Activated T-helper 1 cell treated with anti-CD3 and anti-CD28 coated beads, Interleukin-12 subunit alpha, Interleukin-12 subunit beta, Interleukin-2, Interleukin-4 antibody, amounts not matched to agents 30 ng/mL and 10 ng/mL and 1 ng/mL, durations not matched to agents 14 hours and 24 hours and 36 hours (primary cell): ENCODE data around the gene SGPL1. TPM values are rescaled to one million over a fixed set of nuclear protein-coding genes. Genes with fewer than 3 reads are reported as not detected.
"Not testable (repeated sequence)": the region's sequence is repeated elsewhere in the genome, so short reads cannot be mapped to it uniquely, and the experiment has no call there.

Experiments
- DNase-seq: peaks from one replicate; pipeline ENCODE4 v3.0.0; 2021; ENCODE audit warnings: low spot score
- H3K27ac Mint-ChIP-seq: one replicate; pipeline ENCODE4 v1.8.0; 2021; ENCODE audit warnings: mild to moderate bottlenecking, mixed read lengths
- H3K27me3 Mint-ChIP-seq: one replicate; pipeline ENCODE4 v1.8.0; 2022; ENCODE audit warnings: mild to moderate bottlenecking, moderate library complexity, mixed read lengths; ENCODE audit not compliant: insufficient read depth
- H3K36me3 Mint-ChIP-seq: one replicate; pipeline ENCODE4 v1.8.0; 2021; ENCODE audit warnings: low read depth, mixed read lengths
- H3K4me1 Mint-ChIP-seq: one replicate; pipeline ENCODE4 v1.8.0; 2021; ENCODE audit warnings: low read depth, mixed read lengths
- H3K4me3 Mint-ChIP-seq: one replicate; pipeline ENCODE4 v1.8.0; 2021; ENCODE audit warnings: mild to moderate bottlenecking, moderate library complexity, mixed read lengths
- H3K9me3 Mint-ChIP-seq: one replicate; pipeline ENCODE4 v1.8.0; 2021; ENCODE audit warnings: mixed read lengths
- intact Hi-C: fragments of 100-400 bp; cut with micrococcal nuclease; formaldehyde crosslinking; loops from one replicate; pipeline ENCODE4 v1.15.1; 2024
- total RNA-seq: library from RNA; stranded (reverse); gene quantifications from 2 replicates; pipeline ENCODE4 v1.2.3, GENCODE V29; 2022

SGPL1 gene
- total RNA-seq, 1 donor from 2014 or later: 79.0 TPM

GRCh38 chr10:70913191-70913892 is 97.6 kb downstream of the SGPL1 start:
- H3K27ac Mint-ChIP-seq: no peak overlapping the region
- no peaks in the 10 kb centered on the region for H3K36me3 Mint-ChIP-seq
- H3K4me3 Mint-ChIP-seq: no peak overlapping the region
- H3K27me3 Mint-ChIP-seq: no peaks in the 10 kb centered on the region
- intact Hi-C loops: no loop called here
- no peak for DNase-seq
- H3K9me3 Mint-ChIP-seq: no peaks in the 10 kb centered on the region
- no peaks in the 10 kb centered on the region for H3K4me1 Mint-ChIP-seq

GRCh38 chr10:70913893-70914240 is 98.1 kb downstream of the SGPL1 start:
- Mint-ChIP-seq H3K4me3 (no peak overlapping the region), H3K27me3 (no peaks in the 10 kb centered on the region), H3K36me3 (no peaks in the 10 kb centered on the region), H3K27ac (no peak overlapping the region), H3K9me3 (no peaks in the 10 kb centered on the region), H3K4me1 (no peaks in the 10 kb centered on the region)
- no peak for DNase-seq
- intact Hi-C loops: no loop called here

- H3K36me3 Mint-ChIP-seq: no peaks in the 10 kb centered on the region
- H3K4me3 Mint-ChIP-seq: no peak overlapping the region
- no peaks in the 10 kb centered on the region for H3K4me1 Mint-ChIP-seq
- no peak for DNase-seq
- no peak overlapping the region for H3K27ac Mint-ChIP-seq
- intact Hi-C loops: no loop called here
- peaks cover 1% of the 10 kb centered on the region for H3K27me3 Mint-ChIP-seq
- H3K9me3 Mint-ChIP-seq: no peaks in the 10 kb centered on the region
Observed at GRCh38 chr10:70914316-70914864, 98.6 kb downstream of the SGPL1 start.

- Mint-ChIP-seq H3K36me3 (no peaks in the 10 kb centered on the region), H3K27ac (no peak overlapping the region), H3K4me1 (no peaks in the 10 kb centered on the region), H3K9me3 (no peaks in the 10 kb centered on the region), H3K4me3 (no peak overlapping the region), H3K27me3 (peaks cover 2% of the 10 kb centered on the region)
- DNase-seq: no peak
- intact Hi-C loops: no loop called here
Observed at GRCh38 chr10:70915206-70915605, 99.5 kb downstream of the SGPL1 start.

- Mint-ChIP-seq H3K36me3 (no peaks in the 10 kb centered on the region), H3K9me3 (no peaks in the 10 kb centered on the region), H3K27ac (no peak overlapping the region), H3K4me1 (no peaks in the 10 kb centered on the region), H3K27me3 (peaks cover 2% of the 10 kb centered on the region), H3K4me3 (no peak overlapping the region)
- no peak for DNase-seq
- intact Hi-C loops: no loop called here
Observed at GRCh38 chr10:70915806-70916205, 100.1 kb downstream of the SGPL1 start.

- no peak overlapping the region for H3K4me3 Mint-ChIP-seq
- H3K4me1 Mint-ChIP-seq: no peaks in the 10 kb centered on the region
- no peaks in the 10 kb centered on the region for H3K36me3 Mint-ChIP-seq
- intact Hi-C loops: no loop called here
- no peak overlapping the region for H3K27ac Mint-ChIP-seq
- no peaks in the 10 kb centered on the region for H3K9me3 Mint-ChIP-seq
- DNase-seq: no peak
- H3K27me3 Mint-ChIP-seq: peaks cover 2% of the 10 kb centered on the region
Observed at GRCh38 chr10:70916241-70916640, 100.5 kb downstream of the SGPL1 start.

- Mint-ChIP-seq H3K36me3 (no peaks in the 10 kb centered on the region), H3K27me3 (peaks cover 7% of the 10 kb centered on the region), H3K4me3 (no peak overlapping the region), H3K4me1 (no peaks in the 10 kb centered on the region), H3K27ac (no peak overlapping the region), H3K9me3 (no peaks in the 10 kb centered on the region)
- DNase-seq: no peak
- intact Hi-C loops: no loop called here
Observed at GRCh38 chr10:70917226-70917625, 101.5 kb downstream of the SGPL1 start.

- DNase-seq: no peak
- Mint-ChIP-seq H3K27ac (no peak overlapping the region), H3K4me1 (no peaks in the 10 kb centered on the region), H3K4me3 (no peak overlapping the region), H3K36me3 (no peaks in the 10 kb centered on the region), H3K27me3 (peaks cover 7% of the 10 kb centered on the region), H3K9me3 (no peaks in the 10 kb centered on the region)
- intact Hi-C loops: no loop called here
Observed at GRCh38 chr10:70917635-70918034, 101.9 kb downstream of the SGPL1 start.

- no peak overlapping the region for H3K27ac Mint-ChIP-seq
- H3K4me1 Mint-ChIP-seq: no peaks in the 10 kb centered on the region
- H3K4me3 Mint-ChIP-seq: no peak overlapping the region
- no peaks in the 10 kb centered on the region for H3K9me3 Mint-ChIP-seq
- intact Hi-C loops: no loop called here
- peaks cover 10% of the 10 kb centered on the region for H3K27me3 Mint-ChIP-seq
- DNase-seq: no peak
- no peaks in the 10 kb centered on the region for H3K36me3 Mint-ChIP-seq
Observed at GRCh38 chr10:70918851-70919530, 103.2 kb downstream of the SGPL1 start.

- H3K27ac Mint-ChIP-seq, H3K4me1 Mint-ChIP-seq, H3K4me3 Mint-ChIP-seq, DNase-seq, intact Hi-C loops, H3K9me3 Mint-ChIP-seq, H3K36me3 Mint-ChIP-seq: not testable (repeated sequence)
- H3K27me3 Mint-ChIP-seq: peaks cover 13% of the 10 kb centered on the region
Observed at GRCh38 chr10:70919906-70920305, 104.2 kb downstream of the SGPL1 start.

- H3K36me3 Mint-ChIP-seq: no peaks in the 10 kb centered on the region
- intact Hi-C loops: no loop called here
- no peaks in the 10 kb centered on the region for H3K9me3 Mint-ChIP-seq
- no peak overlapping the region for H3K27ac Mint-ChIP-seq
- peaks cover 13% of the 10 kb centered on the region for H3K27me3 Mint-ChIP-seq
- H3K4me1 Mint-ChIP-seq: no peaks in the 10 kb centered on the region
- H3K4me3 Mint-ChIP-seq: no peak overlapping the region
- no peak for DNase-seq
Observed at GRCh38 chr10:70920519-70920918, 104.8 kb downstream of the SGPL1 start.

- no peak overlapping the region for H3K27ac Mint-ChIP-seq
- H3K36me3 Mint-ChIP-seq: no peaks in the 10 kb centered on the region
- H3K27me3 Mint-ChIP-seq: peaks cover 13% of the 10 kb centered on the region
- intact Hi-C loops: no loop called here
- no peak overlapping the region for H3K4me3 Mint-ChIP-seq
- H3K9me3 Mint-ChIP-seq: no peaks in the 10 kb centered on the region
- DNase-seq: no peak
- no peaks in the 10 kb centered on the region for H3K4me1 Mint-ChIP-seq
Observed at GRCh38 chr10:70921285-70921684, 105.5 kb downstream of the SGPL1 start.

- intact Hi-C loops: loop anchor here (2.0 kb wide), 1 partner anchor 363 kb away; no protein-coding TSS in a partner anchor
Observed at GRCh38 chr10:70923696-70924095, 107.9 kb downstream of the SGPL1 start.

More at GRCh38 chr10:70923696-70924095, 107.9 kb downstream of the SGPL1 start:
- Mint-ChIP-seq H3K27ac (no peak overlapping the region), H3K36me3 (no peaks in the 10 kb centered on the region), H3K27me3 (peaks cover 13% of the 10 kb centered on the region), H3K4me3 (no peak overlapping the region), H3K4me1 (no peaks in the 10 kb centered on the region), H3K9me3 (no peaks in the 10 kb centered on the region)
- no peak for DNase-seq
